ENCODE data around the gene HRC.

DNA sequence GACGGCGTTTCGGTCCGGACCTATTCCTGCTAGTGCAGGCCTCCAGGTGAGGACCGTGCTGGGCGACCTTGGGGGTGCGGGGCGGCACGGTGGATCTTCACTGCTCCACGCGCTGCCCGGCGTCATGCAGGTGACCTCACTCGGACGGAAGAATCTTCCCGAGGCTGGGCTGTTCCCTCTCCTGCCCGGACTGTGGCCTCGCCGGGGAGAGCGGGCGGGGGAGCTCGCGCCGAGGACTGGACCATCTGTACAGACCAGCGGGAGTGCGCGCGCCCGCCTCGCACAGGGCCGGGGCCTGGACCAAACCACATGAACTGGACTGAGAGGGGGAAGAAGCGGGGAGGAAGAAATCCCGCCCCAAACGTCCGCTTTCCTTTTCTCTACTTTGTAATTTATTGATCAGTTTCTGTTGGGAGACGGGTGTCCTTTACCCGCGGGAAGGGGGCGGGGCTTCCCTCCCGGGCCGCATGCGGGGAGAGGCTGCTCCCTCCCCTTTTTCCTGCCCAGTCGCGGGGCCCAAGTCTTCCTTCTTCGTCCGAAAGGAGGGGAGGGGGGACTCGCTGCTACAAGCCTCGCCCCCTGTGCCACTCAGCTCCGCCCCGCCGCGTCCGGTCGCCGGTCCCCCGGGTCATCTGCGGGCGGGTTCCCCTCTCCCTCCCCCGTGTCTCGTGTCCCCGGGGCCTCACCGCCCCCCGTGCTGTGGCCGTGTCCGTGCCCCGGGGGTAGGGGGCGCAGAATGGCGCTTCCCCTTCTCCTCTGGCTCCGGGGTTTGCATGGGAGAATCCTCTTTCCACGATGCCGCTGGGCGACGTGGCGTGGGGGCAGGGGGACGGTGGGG is 4.9 kb downstream of the HRC start:
- TF ChIP-seq YY1 (IDR thresholded peaks at IDR 0.05; ENCODE audit: low read depth) = no peak
- TF ChIP-seq, protein P1, sequence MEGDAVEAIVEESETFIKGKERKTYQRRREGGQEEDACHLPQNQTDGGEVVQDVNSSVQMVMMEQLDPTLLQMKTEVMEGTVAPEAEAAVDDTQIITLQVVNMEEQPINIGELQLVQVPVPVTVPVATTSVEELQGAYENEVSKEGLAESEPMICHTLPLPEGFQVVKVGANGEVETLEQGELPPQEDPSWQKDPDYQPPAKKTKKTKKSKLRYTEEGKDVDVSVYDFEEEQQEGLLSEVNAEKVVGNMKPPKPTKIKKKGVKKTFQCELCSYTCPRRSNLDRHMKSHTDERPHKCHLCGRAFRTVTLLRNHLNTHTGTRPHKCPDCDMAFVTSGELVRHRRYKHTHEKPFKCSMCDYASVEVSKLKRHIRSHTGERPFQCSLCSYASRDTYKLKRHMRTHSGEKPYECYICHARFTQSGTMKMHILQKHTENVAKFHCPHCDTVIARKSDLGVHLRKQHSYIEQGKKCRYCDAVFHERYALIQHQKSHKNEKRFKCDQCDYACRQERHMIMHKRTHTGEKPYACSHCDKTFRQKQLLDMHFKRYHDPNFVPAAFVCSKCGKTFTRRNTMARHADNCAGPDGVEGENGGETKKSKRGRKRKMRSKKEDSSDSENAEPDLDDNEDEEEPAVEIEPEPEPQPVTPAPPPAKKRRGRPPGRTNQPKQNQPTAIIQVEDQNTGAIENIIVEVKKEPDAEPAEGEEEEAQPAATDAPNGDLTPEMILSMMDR (IDR thresholded peaks at IDR 0.05) = no peak
- no peak for TF ChIP-seq JUND (IDR thresholded peaks at IDR 0.05)
- TF ChIP-seq ELF1 (IDR thresholded peaks at IDR 0.05) = no peak
- 0 out of 2 replicates have a peak, but pooled peaks have one; percentile 33 for TF ChIP-seq SIN3A (IDR thresholded peaks at IDR 0.05; ENCODE audit: borderline replicate concordance, low read depth, low read length)
- TF ChIP-seq EP300 (IDR thresholded peaks at IDR 0.05; ENCODE audit: borderline replicate concordance in 1 of 2, low read depth in 1 of 2, low read length in 1 of 2) = no peak
